ENCODE data around the gene ADISSP. TPM values are rescaled to one million over a fixed set of nuclear protein-coding genes. Genes with fewer than 3 reads are reported as not detected.

ADISSP gene
- total and polyA plus RNA-seq, 2 of the 13 experiments (the other 11 are each of a cell fraction or from before 2014, with no cell fraction given): 38.3 to 90.6 TPM

DNA sequence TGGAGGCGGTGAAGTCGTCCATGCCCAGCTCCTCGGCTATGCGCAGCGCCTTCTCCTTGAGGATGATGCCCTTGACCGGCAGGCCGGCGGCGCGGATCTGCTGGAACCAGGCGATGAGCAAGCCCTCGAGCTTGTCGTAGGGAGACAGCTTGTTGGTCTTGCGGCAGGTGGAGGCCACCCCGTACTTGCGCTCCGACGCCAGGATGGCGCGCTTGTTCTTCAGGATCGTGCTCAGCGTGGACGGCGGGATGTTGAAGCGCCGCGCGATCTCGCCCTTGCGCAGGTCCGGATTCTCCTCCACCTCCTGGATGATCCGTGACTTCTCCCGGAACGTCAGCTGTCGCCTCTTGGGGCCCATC is 18.6 kb upstream of the ADISSP start (continued):
- TF ChIP-seq KDM2A (CRISPR knock-in tag; IDR thresholded peaks at IDR 0.05; ENCODE audit: borderline replicate concordance, low read depth) (peak; percentile 50; the same call in 1 of the 2 replicates), HIVEP1 (CRISPR knock-in tag; IDR thresholded peaks at IDR 0.05) (0 out of 2 replicates have a peak, but pooled peaks have one; percentile 29), AKAP8 (CRISPR knock-in tag; IDR thresholded peaks at IDR 0.05) (no peak), IRX3 (CRISPR knock-in tag; IDR thresholded peaks at IDR 0.05; ENCODE audit: borderline replicate concordance, low read depth) (peak; percentile 46), ETV6 (CRISPR knock-in tag; conservative IDR thresholded peaks at IDR 0.05) (peak; percentile 33; the same call in 1 of the 2 replicates), ZNF572 (CRISPR knock-in tag; IDR thresholded peaks at IDR 0.05) (no peak), FOSL2 (CRISPR knock-in tag; IDR thresholded peaks at IDR 0.05) (0 out of 2 replicates have a peak, but pooled peaks have one; percentile 5), ZNF224 (CRISPR knock-in tag; IDR thresholded peaks at IDR 0.05) (no peak), RFX5 (IDR thresholded peaks at IDR 0.05; ENCODE audit: low read depth, low read length) (no peak), MTF2 (CRISPR knock-in tag; IDR thresholded peaks at IDR 0.05; ENCODE audit: borderline replicate concordance) (no peak), YEATS2 (CRISPR knock-in tag; IDR thresholded peaks at IDR 0.05; ENCODE audit: borderline replicate concordance) (0 out of 2 replicates have a peak, but pooled peaks have one; percentile 35), AHR (CRISPR knock-in tag; IDR thresholded peaks at IDR 0.05) (peak; percentile 60; the same call in 1 of the 2 replicates), ZNF891 (CRISPR knock-in tag; IDR thresholded peaks at IDR 0.05) (no peak), SNAPC2 (CRISPR knock-in tag; IDR thresholded peaks at IDR 0.05) (no peak), NFIC (IDR thresholded peaks at IDR 0.05; ENCODE audit: low read length) (no peak), TCF12 (IDR thresholded peaks at IDR 0.05) (no peak), TCF12 (CRISPR knock-in tag; IDR thresholded peaks at IDR 0.05) (no peak), ZNF879 (CRISPR knock-in tag; IDR thresholded peaks at IDR 0.05) (no peak), REXO4 (CRISPR knock-in tag; IDR thresholded peaks at IDR 0.05; ENCODE audit: borderline replicate concordance) (no peak), ZNF709 (CRISPR knock-in tag; IDR thresholded peaks at IDR 0.05) (no peak; the same call in 1 of the 2 replicates), SOX6 (IDR thresholded peaks at IDR 0.05) (no peak), SOX6 (CRISPR knock-in tag; IDR thresholded peaks at IDR 0.05) (no peak), ZNF225 (CRISPR knock-in tag; IDR thresholded peaks at IDR 0.05) (peak; percentile 92), ATRX (CRISPR knock-in tag; IDR thresholded peaks at IDR 0.05; ENCODE audit: borderline replicate concordance) (no peak), RXRA (CRISPR knock-in tag; IDR thresholded peaks at IDR 0.05) (peak; percentile 65; the same call in 1 of the 2 replicates)
- TF ChIP-seq, protein P1, sequence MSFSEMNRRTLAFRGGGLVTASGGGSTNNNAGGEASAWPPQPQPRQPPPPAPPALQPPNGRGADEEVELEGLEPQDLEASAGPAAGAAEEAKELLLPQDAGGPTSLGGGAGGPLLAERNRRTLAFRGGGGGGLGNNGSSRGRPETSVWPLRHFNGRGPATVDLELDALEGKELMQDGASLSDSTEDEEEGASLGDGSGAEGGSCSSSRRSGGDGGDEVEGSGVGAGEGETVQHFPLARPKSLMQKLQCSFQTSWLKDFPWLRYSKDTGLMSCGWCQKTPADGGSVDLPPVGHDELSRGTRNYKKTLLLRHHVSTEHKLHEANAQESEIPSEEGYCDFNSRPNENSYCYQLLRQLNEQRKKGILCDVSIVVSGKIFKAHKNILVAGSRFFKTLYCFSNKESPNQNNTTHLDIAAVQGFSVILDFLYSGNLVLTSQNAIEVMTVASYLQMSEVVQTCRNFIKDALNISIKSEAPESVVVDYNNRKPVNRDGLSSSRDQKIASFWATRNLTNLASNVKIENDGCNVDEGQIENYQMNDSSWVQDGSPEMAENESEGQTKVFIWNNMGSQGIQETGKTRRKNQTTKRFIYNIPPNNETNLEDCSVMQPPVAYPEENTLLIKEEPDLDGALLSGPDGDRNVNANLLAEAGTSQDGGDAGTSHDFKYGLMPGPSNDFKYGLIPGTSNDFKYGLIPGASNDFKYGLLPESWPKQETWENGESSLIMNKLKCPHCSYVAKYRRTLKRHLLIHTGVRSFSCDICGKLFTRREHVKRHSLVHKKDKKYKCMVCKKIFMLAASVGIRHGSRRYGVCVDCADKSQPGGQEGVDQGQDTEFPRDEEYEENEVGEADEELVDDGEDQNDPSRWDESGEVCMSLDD (CRISPR knock-in tag; IDR thresholded peaks at IDR 0.05; ENCODE audit: borderline replicate concordance): no peak
- TF ChIP-seq, protein P2, sequence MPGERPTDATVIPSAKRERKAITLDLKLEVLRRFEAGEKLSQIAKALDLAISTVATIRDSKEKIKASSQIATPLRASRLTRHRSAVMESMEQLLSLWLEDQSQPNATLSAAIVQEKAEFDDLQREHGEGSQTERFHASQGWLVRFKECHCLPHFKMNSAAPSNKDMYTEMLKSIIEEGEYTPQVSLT (CRISPR knock-in tag; IDR thresholded peaks at IDR 0.05; ENCODE audit: borderline replicate concordance, low read depth): no peak
- TF ChIP-seq, protein P3, sequence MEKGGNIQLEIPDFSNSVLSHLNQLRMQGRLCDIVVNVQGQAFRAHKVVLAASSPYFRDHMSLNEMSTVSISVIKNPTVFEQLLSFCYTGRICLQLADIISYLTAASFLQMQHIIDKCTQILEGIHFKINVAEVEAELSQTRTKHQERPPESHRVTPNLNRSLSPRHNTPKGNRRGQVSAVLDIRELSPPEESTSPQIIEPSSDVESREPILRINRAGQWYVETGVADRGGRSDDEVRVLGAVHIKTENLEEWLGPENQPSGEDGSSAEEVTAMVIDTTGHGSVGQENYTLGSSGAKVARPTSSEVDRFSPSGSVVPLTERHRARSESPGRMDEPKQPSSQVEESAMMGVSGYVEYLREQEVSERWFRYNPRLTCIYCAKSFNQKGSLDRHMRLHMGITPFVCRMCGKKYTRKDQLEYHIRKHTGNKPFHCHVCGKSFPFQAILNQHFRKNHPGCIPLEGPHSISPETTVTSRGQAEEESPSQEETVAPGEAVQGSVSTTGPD (CRISPR knock-in tag; IDR thresholded peaks at IDR 0.05): no peak
- TF ChIP-seq, protein P4, sequence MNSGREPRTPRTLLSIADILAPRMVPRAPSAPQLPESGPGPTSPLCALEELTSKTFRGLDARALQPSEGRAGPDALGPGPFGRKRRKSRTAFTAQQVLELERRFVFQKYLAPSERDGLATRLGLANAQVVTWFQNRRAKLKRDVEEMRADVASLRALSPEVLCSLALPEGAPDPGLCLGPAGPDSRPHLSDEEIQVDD (CRISPR knock-in tag; IDR thresholded peaks at IDR 0.05; ENCODE audit: borderline replicate concordance): peak; percentile 87; the same call in 1 of the 2 replicates

All from HepG2 (cell line).